HG02642 (cell line): ENCODE measurements around the gene ZDHHC6.
"Not testable (repeated sequence)": the region's sequence is repeated elsewhere in the genome, so short reads cannot be mapped to it uniquely, and the experiment has no call there.

ENCODE experiments used
- ATAC-seq: cut with Tn5 transposase; IDR thresholded peaks from one replicate; pipeline ENCODE4 v1.9.1; 2021; ENCODE audit warnings: mild to moderate bottlenecking; ENCODE audit not compliant: unreplicated experiment, poor library complexity

Gene ZDHHC6, protein sequence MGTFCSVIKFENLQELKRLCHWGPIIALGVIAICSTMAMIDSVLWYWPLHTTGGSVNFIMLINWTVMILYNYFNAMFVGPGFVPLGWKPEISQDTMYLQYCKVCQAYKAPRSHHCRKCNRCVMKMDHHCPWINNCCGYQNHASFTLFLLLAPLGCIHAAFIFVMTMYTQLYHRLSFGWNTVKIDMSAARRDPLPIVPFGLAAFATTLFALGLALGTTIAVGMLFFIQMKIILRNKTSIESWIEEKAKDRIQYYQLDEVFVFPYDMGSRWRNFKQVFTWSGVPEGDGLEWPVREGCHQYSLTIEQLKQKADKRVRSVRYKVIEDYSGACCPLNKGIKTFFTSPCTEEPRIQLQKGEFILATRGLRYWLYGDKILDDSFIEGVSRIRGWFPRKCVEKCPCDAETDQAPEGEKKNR

DNA sequence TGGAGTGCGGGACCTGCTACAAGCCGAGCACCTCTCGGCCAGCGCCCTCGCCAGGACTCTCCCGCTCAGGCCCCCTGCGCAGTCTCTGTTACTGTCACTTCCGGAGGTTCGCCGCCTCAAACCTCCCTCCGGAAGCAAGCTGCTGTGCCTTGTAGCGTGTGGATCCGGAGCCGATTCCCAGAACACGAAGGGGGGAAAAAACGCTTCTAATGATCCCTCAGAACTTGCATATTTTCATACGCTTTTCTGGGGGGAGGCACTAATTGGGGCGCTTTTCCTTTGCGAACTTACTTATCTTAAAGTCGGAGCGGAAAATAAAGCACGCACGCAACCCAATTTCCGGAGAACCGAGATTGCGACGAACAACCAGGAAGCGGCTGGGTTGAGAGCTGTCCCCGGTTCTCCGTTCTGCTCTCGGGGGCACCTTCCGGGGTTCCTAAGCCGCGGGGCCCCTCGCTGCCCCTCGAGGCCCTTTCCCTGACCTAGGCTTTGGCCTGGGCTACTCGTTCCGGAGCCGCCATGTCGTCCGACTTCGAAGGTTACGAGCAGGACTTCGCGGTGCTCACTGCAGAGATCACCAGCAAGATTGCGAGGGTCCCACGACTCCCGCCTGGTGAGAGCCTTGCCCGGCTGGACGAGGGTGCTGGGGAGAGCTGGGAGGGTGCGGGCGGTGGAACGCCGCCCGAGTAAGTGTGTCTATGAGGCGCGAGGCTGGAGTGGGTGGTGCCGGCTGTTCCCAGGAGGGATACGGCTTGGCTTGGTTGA is at the start of gene ZDHHC6, which contains the start of gene VTI1A:
ZDHHC6 (minus strand) TSS at position 60 of the 765 bp plus-strand sequence. CDS start 1,478 bp downstream, outside the sequence.
VTI1A (plus strand) TSS at position 361 of the 765 bp plus-strand sequence; CDS start at position 520, 159 bp downstream.
- peak; percentile 94 for ATAC-seq

DNA sequence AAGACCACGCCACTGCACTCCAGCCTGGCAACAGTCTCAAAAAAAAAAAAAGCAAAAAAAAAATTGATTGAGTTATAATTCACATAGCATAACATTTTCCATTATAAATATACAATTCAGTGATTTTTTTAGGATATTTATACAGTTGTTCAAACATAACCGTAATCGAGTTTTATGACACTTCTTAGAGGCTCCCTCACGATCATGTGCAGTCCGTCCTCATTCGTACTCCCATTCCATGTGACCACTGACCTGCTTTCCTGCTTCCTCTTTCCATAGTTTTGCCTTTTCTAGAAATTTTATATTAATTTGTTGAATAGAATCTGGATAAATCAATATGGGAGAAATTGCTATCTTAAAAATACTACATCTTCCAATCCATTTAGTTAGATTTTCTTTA is 46.0 kb upstream of the ZDHHC6 start:
- no peak for ATAC-seq

- ATAC-seq = no peak
These were observed 44.4 kb upstream of the ZDHHC6 start for GRCh38 chr10:112491144-112491543.

DNA sequence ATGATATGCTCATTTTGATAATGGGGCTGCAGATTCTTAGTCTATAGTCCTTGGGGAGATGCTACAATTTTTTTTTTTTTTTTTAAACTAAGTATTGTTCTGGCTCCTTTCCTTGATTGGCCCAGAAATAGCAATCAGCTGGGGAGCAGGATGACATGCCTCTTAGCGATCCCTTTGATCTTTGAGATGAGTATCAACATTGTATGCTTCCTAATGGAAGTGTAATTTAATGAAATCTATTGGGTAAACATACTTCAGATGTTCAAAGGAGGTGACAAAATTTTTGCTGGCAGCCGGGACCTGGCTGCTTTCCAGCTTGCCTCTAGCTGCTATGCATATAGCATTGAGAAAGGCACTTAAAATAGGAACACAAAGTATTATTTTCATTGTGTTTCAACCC is 43.8 kb upstream of the ZDHHC6 start:
- no peak for ATAC-seq

- no peak for ATAC-seq
These were observed 41.2 kb upstream of the ZDHHC6 start for GRCh38 chr10:112487964-112488363.

- ATAC-seq = no peak
These were observed 37.7 kb upstream of the ZDHHC6 start for GRCh38 chr10:112484399-112484798.

DNA sequence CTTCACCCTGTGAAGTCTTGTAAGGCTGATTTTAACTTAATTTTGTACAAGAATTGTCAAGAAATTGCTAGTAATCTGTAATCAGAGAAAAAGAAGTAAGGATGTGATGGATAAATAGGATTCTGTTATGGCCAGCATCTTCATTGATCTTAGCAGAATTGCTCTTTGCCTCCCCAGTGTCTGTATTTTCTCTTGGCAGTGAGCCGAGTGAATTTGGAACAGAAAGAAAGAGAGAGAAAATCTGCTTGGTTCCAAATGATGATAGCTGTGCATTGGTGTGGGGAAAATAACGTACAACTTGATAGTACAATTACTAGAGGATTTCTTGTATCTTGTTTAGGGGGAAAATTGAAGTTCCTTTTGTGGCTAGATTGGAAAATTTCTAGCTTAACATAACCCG is 34.9 kb upstream of the ZDHHC6 start:
- no peak for ATAC-seq

DNA sequence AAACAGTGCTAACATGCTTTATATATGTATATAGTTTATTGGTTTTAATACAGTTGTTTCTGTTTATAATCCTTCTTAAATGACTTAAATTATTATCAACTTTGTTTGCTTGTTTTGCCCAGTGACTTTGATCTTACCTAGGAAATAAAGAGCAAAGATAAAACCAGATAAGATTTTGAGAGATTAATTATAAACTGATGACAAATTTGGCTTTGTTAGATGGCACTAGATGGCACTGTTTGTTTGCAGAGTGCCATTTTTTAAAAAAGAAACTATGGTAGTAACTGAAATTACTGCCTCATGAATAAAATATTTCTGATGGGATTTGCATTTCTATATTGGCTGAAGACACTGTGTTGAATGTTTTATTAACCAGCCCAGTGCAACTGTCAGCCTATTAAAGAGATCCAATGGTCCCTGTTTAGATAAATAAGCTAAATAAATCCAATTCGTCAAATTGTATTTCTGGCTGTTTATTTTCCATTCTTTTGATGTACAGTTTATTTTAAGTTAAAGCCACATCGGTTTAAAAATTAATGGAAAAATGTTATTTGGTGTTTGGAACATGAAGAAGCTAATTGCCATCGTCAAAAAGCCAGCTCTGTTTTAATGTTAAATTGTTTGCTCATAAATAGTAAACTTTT is 29.0 kb upstream of the ZDHHC6 start:
- ATAC-seq = no peak

- peak; percentile 63 for ATAC-seq
These were observed 25.3 kb upstream of the ZDHHC6 start for GRCh38 chr10:112471878-112472487.

DNA sequence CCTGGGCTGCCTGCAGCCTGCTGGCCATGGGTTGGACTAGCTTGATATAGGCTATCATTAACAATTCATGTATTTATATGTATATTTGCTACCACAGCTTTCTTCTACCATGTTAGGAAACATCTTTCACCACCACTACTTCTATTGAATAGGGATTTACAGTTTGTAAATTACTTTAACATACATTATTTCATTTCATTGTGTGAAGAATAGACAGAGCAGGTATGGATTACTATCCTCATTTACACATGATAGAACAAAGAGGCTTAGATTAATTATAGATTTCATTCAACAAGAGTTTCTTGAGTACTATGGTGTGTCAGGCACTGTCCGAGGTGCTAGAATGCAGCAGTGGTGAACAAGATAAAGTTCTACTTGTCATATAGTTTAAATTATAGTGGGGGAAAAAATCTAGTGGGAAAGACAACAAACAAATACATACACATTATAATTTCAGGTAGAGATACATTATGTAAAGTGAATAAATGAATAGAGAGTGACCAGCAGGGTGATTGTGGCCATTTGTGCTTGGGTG is 20.9 kb upstream of the ZDHHC6 start:
- no peak for ATAC-seq

DNA sequence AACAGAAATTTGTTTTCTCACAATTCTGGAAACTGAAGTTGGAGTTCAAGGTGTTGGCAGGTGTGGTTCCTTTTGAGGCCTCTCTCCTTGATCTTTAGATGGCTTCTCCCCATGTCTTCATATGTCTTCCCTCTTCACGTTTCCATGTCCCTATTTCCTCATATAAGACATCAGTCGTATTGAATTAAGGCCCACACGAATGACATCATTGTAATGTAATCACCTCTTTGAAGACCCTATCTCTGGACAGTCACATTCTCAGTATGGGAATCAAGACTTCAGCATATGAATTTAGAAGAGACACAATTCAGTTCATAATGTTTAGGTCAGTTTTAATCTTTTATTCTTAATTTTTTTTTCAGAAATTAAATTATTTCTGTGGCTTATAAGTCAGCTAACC is 20.1 kb upstream of the ZDHHC6 start:
- ATAC-seq = no peak

DNA sequence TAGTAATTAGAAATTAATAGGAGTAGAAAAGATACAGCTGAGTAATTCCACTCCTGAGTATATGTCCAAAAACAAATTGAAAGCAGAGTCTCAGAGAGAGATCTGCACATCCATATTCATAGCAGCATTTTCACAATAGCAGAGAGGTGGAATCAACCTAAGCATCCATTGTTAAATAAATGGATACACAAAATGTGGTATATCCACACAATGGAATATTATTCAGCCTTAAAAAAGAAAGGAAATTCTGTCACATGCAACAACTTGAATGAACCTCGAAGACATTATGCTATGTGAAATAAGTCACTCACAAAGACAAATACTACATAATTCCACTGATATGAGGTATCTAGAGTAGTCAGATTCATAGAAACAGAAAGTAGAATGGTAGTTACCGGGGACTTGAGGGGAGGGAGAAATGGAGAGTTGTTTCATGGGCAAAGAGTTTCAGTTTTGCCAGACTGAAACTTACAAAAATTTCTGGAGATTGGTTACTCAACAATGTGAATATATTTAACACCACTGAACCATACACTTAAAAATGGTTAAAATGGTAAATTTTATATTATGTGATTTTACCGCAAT is 18.7 kb upstream of the ZDHHC6 start:
- ATAC-seq = no peak

DNA sequence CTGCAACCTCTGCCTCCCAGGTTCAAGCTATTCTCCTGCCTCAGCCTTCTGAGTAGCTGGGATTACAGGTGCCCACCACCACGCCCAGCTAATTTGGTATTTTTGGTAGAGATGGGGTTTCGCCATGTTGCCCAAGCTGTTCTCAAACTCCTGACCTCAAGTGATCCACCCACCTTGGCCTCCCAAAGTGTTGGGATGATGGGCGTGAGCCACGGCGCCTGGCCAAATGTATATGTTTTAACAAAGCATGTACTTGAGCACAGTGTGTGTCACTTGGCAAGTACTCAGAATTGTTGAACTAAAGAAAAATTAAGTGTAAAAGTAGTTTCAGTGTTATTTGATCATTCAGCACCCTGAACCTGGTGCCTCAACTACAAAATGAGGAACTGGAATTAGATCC is 17.4 kb upstream of the ZDHHC6 start:
- not testable (repeated sequence) for ATAC-seq

DNA sequence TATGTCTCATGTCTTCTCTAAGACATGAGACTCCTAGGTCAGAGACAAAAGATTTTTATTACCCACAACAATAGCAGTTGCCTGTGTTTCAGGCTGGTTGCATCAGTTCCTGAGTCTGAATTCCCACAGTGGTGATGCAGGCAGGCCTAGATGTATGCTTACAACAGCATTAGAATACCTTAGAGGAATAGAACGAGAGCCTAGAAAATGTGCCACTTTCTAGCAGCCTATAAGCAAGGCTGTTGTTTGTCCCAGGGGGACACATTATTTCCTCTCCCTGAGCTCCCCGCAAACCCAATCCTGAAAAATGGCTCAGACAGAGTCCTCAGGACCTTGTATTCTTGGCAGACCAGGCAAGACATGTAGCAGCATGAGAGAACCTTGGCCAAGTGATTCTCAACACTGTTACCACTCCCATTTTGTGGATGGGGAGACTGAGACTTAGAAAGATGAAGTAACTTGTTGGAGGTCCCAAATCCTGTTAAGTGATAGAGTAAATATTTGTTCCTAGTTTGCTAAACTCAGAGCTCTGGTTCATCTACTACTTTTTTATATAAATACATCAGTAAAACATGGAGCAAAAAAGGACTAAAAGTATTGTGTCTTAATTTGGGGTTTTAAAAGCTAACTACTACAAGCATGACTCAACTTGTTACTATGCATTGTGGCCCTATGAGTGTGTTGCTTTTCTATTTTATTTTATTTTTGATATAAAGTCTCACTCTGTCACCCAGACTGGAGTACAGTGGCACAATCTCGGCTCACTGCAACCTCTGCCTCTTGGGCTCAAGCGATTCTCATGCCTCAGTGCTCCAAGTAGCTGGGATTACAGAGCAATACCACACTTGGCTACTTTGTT is 14.5 kb upstream of the ZDHHC6 start:
- no peak for ATAC-seq

GRCh38 chr10:112460366-112460765 is 13.7 kb upstream of the ZDHHC6 start:
- ATAC-seq = no peak

- no peak for ATAC-seq
These were observed 9.8 kb upstream of the ZDHHC6 start for GRCh38 chr10:112456533-112456932.

- no peak for ATAC-seq
These were observed 8.4 kb upstream of the ZDHHC6 start for GRCh38 chr10:112454910-112455779.

GRCh38 chr10:112448888-112449287 is 2.2 kb upstream of the ZDHHC6 start:
- ATAC-seq = no peak
